Measurements from ENCODE around the gene TFB1M.
"Not testable (repeated sequence)": the region's sequence is repeated elsewhere in the genome, so short reads cannot be mapped to it uniquely, and the experiment has no call there.

The TFB1M gene

GRCh38 chr6:155297669-155298068 is 16.6 kb downstream of the TFB1M start:
- DNase-seq (ENCODE audit: low read depth), result no peak

GRCh38 chr6:155292711-155293110 is 21.6 kb downstream of the TFB1M start:
- DNase-seq (ENCODE audit: low read depth), result no peak

GRCh38 chr6:155291291-155291690 is 23.0 kb downstream of the TFB1M start:
- no peak for DNase-seq (ENCODE audit: low read depth)

GRCh38 chr6:155290491-155290890 is 23.8 kb downstream of the TFB1M start:
- no peak for DNase-seq (ENCODE audit: low read depth)

- no peak for DNase-seq (ENCODE audit: low read depth)
These were observed 26.5 kb downstream of the TFB1M start for GRCh38 chr6:155287762-155288161.

- no peak for DNase-seq (ENCODE audit: low read depth)
These were observed 29.5 kb downstream of the TFB1M start for GRCh38 chr6:155284775-155285174.

- no peak for DNase-seq (ENCODE audit: low read depth)
These were observed 35.8 kb downstream of the TFB1M start for GRCh38 chr6:155278319-155279049.

GRCh38 chr6:155276638-155277037 is 37.6 kb downstream of the TFB1M start:
- no peak for DNase-seq (ENCODE audit: low read depth)

- DNase-seq (ENCODE audit: low read depth), result no peak
These were observed 38.3 kb downstream of the TFB1M start for GRCh38 chr6:155275808-155276480.

GRCh38 chr6:155274533-155274932 is 39.8 kb downstream of the TFB1M start:
- no peak for DNase-seq (ENCODE audit: low read depth)

- DNase-seq (ENCODE audit: low read depth), result no peak
These were observed 40.2 kb downstream of the TFB1M start for GRCh38 chr6:155274106-155274505.

GRCh38 chr6:155273431-155273830 is 40.9 kb downstream of the TFB1M start:
- no peak for DNase-seq (ENCODE audit: low read depth)

- DNase-seq (ENCODE audit: low read depth), result no peak
These were observed 41.7 kb downstream of the TFB1M start for GRCh38 chr6:155272353-155273232.

GRCh38 chr6:155271145-155271544 is 43.1 kb downstream of the TFB1M start:
- no peak for DNase-seq (ENCODE audit: low read depth)

- DNase-seq (ENCODE audit: low read depth), result no peak
These were observed 43.7 kb downstream of the TFB1M start for GRCh38 chr6:155270561-155271091.

GRCh38 chr6:155269765-155270164 is 44.5 kb downstream of the TFB1M start:
- DNase-seq (ENCODE audit: low read depth), result no peak

- not testable (repeated sequence) for DNase-seq (ENCODE audit: low read depth)
These were observed 46.0 kb downstream of the TFB1M start for GRCh38 chr6:155268088-155268867.

- no peak for DNase-seq (ENCODE audit: low read depth)
These were observed 46.9 kb downstream of the TFB1M start for GRCh38 chr6:155267411-155267810.

GRCh38 chr6:155265843-155266535 is 48.3 kb downstream of the TFB1M start:
- DNase-seq (ENCODE audit: low read depth), result no peak

- no peak for DNase-seq (ENCODE audit: low read depth)
These were observed 49.5 kb downstream of the TFB1M start for GRCh38 chr6:155264693-155265320.

Measured in T follicular helper cell (primary cell).